B cell (primary cell): ENCODE measurements around the gene PITRM1. TPM values are rescaled to one million over a fixed set of nuclear protein-coding genes. Genes with fewer than 3 reads are reported as not detected.

Experiments
- ATAC-seq: fragments of 200-7000 bp; cut with Tn5 transposase; one replicate; pipeline ENCODE4 v1.10.0; 2021; ENCODE audit warnings: low read depth, mild to moderate bottlenecking, moderate number of reproducible peaks, moderate library complexity
- CTCF ChIA-PET: fragments of 350-600 bp; sonication (Branson Sonifier 250); formaldehyde crosslinking; loops from one replicate; lab custom pipeline; 2021; ENCODE audit warnings: antibody characterized with exemption, inconsistent platforms; lab: Charles Lee
- POLR2A ChIA-PET: fragments of 350-600 bp; sonication (Branson Sonifier 250); formaldehyde crosslinking; loops from one replicate; lab custom pipeline; 2021; ENCODE audit warnings: antibody characterized with exemption; lab: Charles Lee
- DNase-seq: peaks from one replicate; pipeline ENCODE4 v3.0.0; 2013
- H2AFZ ChIP-seq: 2 replicates; pipeline ENCODE4 v1.6.1; 2012; ENCODE audit warnings: mild to moderate bottlenecking, low read depth, low read length; ENCODE audit not compliant: insufficient read depth, poor library complexity, severe bottlenecking
- H3K27ac ChIP-seq, 2 donors: 1 replicate in 1 of 2; 2 replicates in 1 of 2; pipeline ENCODE4 v1.5.1; 2012 to 2013; ENCODE audit warnings: low read length in 2 of 2, mild to moderate bottlenecking in 2 of 2, moderate library complexity in 1 of 2
- H3K27me3 ChIP-seq, 4 experiments: fragments of 200-600 bp in 1 of 4; sonication (generic) in 1 of 4; replicated peaks in 1 of 4; 1 replicate in 2 of 4; 2 replicates in 2 of 4; pipeline versions ENCODE4 v1.6.1 to v1.7.0; 2013 to 2016; ENCODE audit warnings: low read length in 3 of 4, mild to moderate bottlenecking in 2 of 4, mixed read lengths in 1 of 4, moderate library complexity in 1 of 4; ENCODE audit not compliant: insufficient read depth in 4 of 4, control insufficient read depth in 3 of 4; ENCODE audit errors: control extremely low read depth in 1 of 4
- H3K36me3 ChIP-seq, 2 experiments: replicated peaks in 1 of 2; 1 replicate in 1 of 2; 2 replicates in 1 of 2; pipeline versions ENCODE4 v1.6.1 to v1.7.1; 2013; ENCODE audit warnings: low read length in 1 of 2; ENCODE audit not compliant: insufficient read depth in 2 of 2, control insufficient read depth in 1 of 2; ENCODE audit errors: control extremely low read depth in 1 of 2, extremely low read depth in 1 of 2
- H3K4me1 ChIP-seq, 2 donors: fragments of 200-600 bp in 1 of 2; sonication (generic) in 1 of 2; 1 replicate in 1 of 2; 2 replicates in 1 of 2; pipeline versions ENCODE4 v1.5.1 to v1.6.1; 2013 to 2017; ENCODE audit warnings: low read length in 2 of 2; ENCODE audit not compliant: control insufficient read depth in 2 of 2, insufficient read depth in 2 of 2
- H3K4me2 ChIP-seq: replicated peaks from 2 replicates; pipeline ENCODE3; 2012; ENCODE audit warnings: mild to moderate bottlenecking, low read depth, low read length; ENCODE audit not compliant: poor library complexity, severe bottlenecking
- H3K4me3 ChIP-seq, 5 experiments: fragments of 200-600 bp in 1 of 5; sonication (generic) in 1 of 5; 1 replicate in 3 of 5; 2 replicates in 2 of 5; pipeline versions ENCODE4 v1.5.1 to v1.7.0; 2011 to 2016; ENCODE audit warnings: low read length in 4 of 5, mild to moderate bottlenecking in 4 of 5, low read depth in 2 of 5, control low read depth in 1 of 5, moderate library complexity in 1 of 5; ENCODE audit not compliant: insufficient read depth in 1 of 5; ENCODE audit errors: control extremely low read depth in 1 of 5, extremely low read depth in 1 of 5
- H3K79me2 ChIP-seq: fragments of 200-600 bp; sonication (generic); one replicate; pipeline ENCODE4 v1.6.0; 2016; ENCODE audit warnings: low read length; ENCODE audit not compliant: control insufficient read depth, insufficient read depth
- H3K9ac ChIP-seq: fragments of 200-600 bp; sonication (generic); 2 replicates; pipeline ENCODE4 v1.6.1; 2017; ENCODE audit warnings: mild to moderate bottlenecking, low read length, moderate library complexity
- H3K9me3 ChIP-seq, 3 donors: one replicate each; pipeline versions ENCODE4 v1.6.1 to v1.7.1; 2013; ENCODE audit warnings: low read length in 2 of 3; ENCODE audit not compliant: control insufficient read depth in 2 of 3, insufficient read depth in 1 of 3; ENCODE audit errors: control extremely low read depth in 1 of 3
- H4K20me1 ChIP-seq: 2 replicates; pipeline ENCODE4 v1.6.0; 2012; ENCODE audit warnings: mild to moderate bottlenecking, low read length; ENCODE audit not compliant: insufficient read depth, control insufficient read depth, poor library complexity, severe bottlenecking
- H3K27ac Mint-ChIP-seq: one replicate; pipeline ENCODE4 v1.8.0; 2021; ENCODE audit warnings: mixed read lengths
- H3K27me3 Mint-ChIP-seq: one replicate; pipeline ENCODE4 v1.8.0; 2021; ENCODE audit warnings: mixed read lengths
- H3K4me1 Mint-ChIP-seq: one replicate; pipeline ENCODE4 v1.8.0; 2021; ENCODE audit warnings: mixed read lengths
- H3K4me3 Mint-ChIP-seq: one replicate; pipeline ENCODE4 v1.8.0; 2021; ENCODE audit warnings: mixed read lengths
- H3K9me3 Mint-ChIP-seq: one replicate; pipeline ENCODE4 v1.8.0; 2022; ENCODE audit warnings: mixed read lengths; ENCODE audit not compliant: insufficient read depth
- CTCF ChIP-seq: fragments of 200-600 bp; IDR thresholded peaks from one replicate; pipeline ENCODE4 v1.8.0; 2022; ENCODE audit warnings: antibody characterized with exemption, mild to moderate bottlenecking
- EZH2 ChIP-seq: IDR thresholded peaks from 2 replicates; pipeline ENCODE4 v1.6.1; 2012; ENCODE audit warnings: borderline replicate concordance, low read depth, mild to moderate bottlenecking, moderate library complexity, low read length; ENCODE audit not compliant: insufficient read depth, poor library complexity, severe bottlenecking
- WGBS: methylation state at CpG from one replicate; pipeline ENCODE4 v1.1.5; 2013; ENCODE audit warnings: missing lambda C conversion rate; ENCODE audit not compliant: insufficient coverage; 5-methylcytosine and 5-hydroxymethylcytosine counted together
- intact Hi-C: fragments of 100-400 bp; cut with micrococcal nuclease; formaldehyde crosslinking; loops from one replicate; pipeline ENCODE4 v1.10.0; 2022
- polyA plus RNA-seq: library from polyadenylated mRNA; depleted of rRNA; stranded (reverse); fragments of >200 nt; gene quantifications from 2 replicates; pipeline ENCODE4 v1.2.3, GENCODE V29; 2012
- total RNA-seq, 2 donors: library from RNA; stranded (reverse); fragments of 120-200 nt in 1 of 2; gene quantifications; 1 replicate in 1 of 2; 2 replicates in 1 of 2; pipeline versions ENCODE4 v1.2.3 to v1.2.4, GENCODE V29; 2013 to 2022

The PITRM1 gene
- total and polyA plus RNA-seq, 2 donors (not counting 1 experiment from before 2014, with no cell fraction given), result 50.7 to 71.1 TPM

- 96% methylated on average over 41 of the region's 41 CpGs for whole genome bisulfite sequencing
- no peaks in the 10 kb centered on the region for H3K4me1 ChIP-seq
- intact Hi-C loops, result no loop called here
- H3K79me2 ChIP-seq, result no peaks in the 10 kb centered on the region
- TF ChIP-seq EZH2 (no peak), CTCF (no peak)
- Mint-ChIP-seq H3K4me1 (no peaks in the 10 kb centered on the region), H3K4me3 (no peak overlapping the region), H3K9me3 (no peaks in the 10 kb centered on the region), H3K27ac (no peak overlapping the region), H3K27me3 (no peaks in the 10 kb centered on the region)
- CTCF ChIA-PET, result no interaction called here
- ATAC-seq (no peak), DNase-seq (no peak)
- no peak overlapping the region for H3K27ac ChIP-seq
- no peaks in the 10 kb centered on the region for H3K9me3 ChIP-seq
- no peak overlapping the region for H2AFZ ChIP-seq
- H3K27me3 ChIP-seq, result no peaks in the 10 kb centered on the region
- POLR2A ChIA-PET, result no interaction called here
- H3K4me2 ChIP-seq, result no peak overlapping the region
- H4K20me1 ChIP-seq, result no peaks in the 10 kb centered on the region
- no peak overlapping the region for H3K4me3 ChIP-seq
- no peak overlapping the region for H3K9ac ChIP-seq
- peaks cover 9 to 85% of the 10 kb centered on the region in 2 experiments for H3K36me3 ChIP-seq
These were observed 34.4 kb downstream of the PITRM1 start for GRCh38 chr10:3137958-3138726.

- intact Hi-C loops, result no loop called here
- no peaks in the 10 kb centered on the region for H3K27me3 ChIP-seq
- DNase-seq, result no peak
- no peak overlapping the region for H3K4me3 Mint-ChIP-seq
- no peak overlapping the region for H2AFZ ChIP-seq
- TF ChIP-seq CTCF, result no peak
- H3K9ac ChIP-seq, result no peak overlapping the region
- WGBS, result 90% methylated on average over 21 of the region's 21 CpGs
- no peaks in the 10 kb centered on the region for H3K4me1 Mint-ChIP-seq
- H3K27ac ChIP-seq, result no peak overlapping the region
- POLR2A ChIA-PET, result no interaction called here
- no peaks in the 10 kb centered on the region for H3K9me3 ChIP-seq
- H3K27me3 Mint-ChIP-seq, result no peaks in the 10 kb centered on the region
- CTCF ChIA-PET, result no interaction called here
- H3K9me3 Mint-ChIP-seq, result no peaks in the 10 kb centered on the region
- H3K27ac Mint-ChIP-seq, result no peak overlapping the region
- no peak for ATAC-seq
- H3K4me3 ChIP-seq, result no peak overlapping the region
- no peaks in the 10 kb centered on the region for H4K20me1 ChIP-seq
- no peaks in the 10 kb centered on the region for H3K79me2 ChIP-seq
- H3K4me2 ChIP-seq, result no peak overlapping the region
- no peaks in the 10 kb centered on the region for H3K4me1 ChIP-seq
- peaks cover 9 to 82% of the 10 kb centered on the region in 2 experiments for H3K36me3 ChIP-seq
These were observed 35.6 kb downstream of the PITRM1 start for GRCh38 chr10:3136763-3137611.
